ENCODE measurements around the gene FLRT1.

The FLRT1 gene

GRCh38 chr11:64059339-64060140, 23.8 kb downstream of the FLRT1 start:
- no peak for DNase-seq (ENCODE audit: low read depth in 1 of 2, low spot score in 1 of 2)
- no peak for TF ChIP-seq POLR2AphosphoS5 (IDR thresholded peaks at IDR 0.05; ENCODE audit: low read depth)
- TF ChIP-seq, protein P1, sequence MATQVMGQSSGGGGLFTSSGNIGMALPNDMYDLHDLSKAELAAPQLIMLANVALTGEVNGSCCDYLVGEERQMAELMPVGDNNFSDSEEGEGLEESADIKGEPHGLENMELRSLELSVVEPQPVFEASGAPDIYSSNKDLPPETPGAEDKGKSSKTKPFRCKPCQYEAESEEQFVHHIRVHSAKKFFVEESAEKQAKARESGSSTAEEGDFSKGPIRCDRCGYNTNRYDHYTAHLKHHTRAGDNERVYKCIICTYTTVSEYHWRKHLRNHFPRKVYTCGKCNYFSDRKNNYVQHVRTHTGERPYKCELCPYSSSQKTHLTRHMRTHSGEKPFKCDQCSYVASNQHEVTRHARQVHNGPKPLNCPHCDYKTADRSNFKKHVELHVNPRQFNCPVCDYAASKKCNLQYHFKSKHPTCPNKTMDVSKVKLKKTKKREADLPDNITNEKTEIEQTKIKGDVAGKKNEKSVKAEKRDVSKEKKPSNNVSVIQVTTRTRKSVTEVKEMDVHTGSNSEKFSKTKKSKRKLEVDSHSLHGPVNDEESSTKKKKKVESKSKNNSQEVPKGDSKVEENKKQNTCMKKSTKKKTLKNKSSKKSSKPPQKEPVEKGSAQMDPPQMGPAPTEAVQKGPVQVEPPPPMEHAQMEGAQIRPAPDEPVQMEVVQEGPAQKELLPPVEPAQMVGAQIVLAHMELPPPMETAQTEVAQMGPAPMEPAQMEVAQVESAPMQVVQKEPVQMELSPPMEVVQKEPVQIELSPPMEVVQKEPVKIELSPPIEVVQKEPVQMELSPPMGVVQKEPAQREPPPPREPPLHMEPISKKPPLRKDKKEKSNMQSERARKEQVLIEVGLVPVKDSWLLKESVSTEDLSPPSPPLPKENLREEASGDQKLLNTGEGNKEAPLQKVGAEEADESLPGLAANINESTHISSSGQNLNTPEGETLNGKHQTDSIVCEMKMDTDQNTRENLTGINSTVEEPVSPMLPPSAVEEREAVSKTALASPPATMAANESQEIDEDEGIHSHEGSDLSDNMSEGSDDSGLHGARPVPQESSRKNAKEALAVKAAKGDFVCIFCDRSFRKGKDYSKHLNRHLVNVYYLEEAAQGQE (IDR thresholded peaks at IDR 0.05; ENCODE audit: insufficient replicate concordance, low read depth): no peak
- no peak for TF ChIP-seq SPI1 (IDR thresholded peaks at IDR 0.05; ENCODE audit: borderline replicate concordance, low read depth)
- TF ChIP-seq GABPA (IDR thresholded peaks at IDR 0.05; ENCODE audit: low read depth): no peak
- no peak for TF ChIP-seq CTCF (IDR thresholded peaks at IDR 0.05; ENCODE audit: insufficient read depth, low read length)
- Histone ChIP-seq H3K27me3 (ENCODE audit: insufficient read depth, poor library complexity, severe bottlenecking) (no peaks in the 10 kb centered on the region), H3K4me3 (replicated peaks; ENCODE audit: insufficient read depth, low read length) (no peak overlapping the region), H3K27ac (replicated peaks) (no peak overlapping the region)

DNA sequence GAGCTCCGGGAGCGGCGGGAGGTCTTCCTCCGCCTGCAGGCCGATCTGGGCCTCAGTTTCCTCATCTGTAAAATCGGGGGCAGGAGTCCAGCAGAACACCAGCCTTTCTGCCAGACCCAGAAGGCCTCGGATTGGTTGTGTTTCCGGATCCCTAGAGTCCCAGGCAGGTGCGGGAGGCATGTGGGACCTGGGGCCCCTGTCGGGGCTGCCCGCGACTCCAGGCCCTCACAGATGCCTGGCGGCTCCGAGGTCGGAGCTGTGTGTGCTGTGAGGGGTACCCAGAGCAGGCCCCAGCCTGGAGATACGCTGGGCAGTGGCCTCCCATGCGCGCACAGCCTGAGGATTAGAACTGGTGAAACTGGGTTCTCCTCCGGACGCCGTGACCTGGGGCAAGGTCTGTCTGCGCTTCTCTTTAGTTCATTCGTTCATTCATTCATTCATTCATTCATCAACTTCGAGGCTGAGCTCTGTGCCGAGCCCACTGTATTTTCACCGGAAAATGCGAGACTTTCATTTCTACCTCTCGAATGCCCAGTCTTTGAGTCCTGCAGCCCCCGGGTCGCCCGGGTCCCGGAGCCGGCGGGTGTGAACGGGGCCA, 24.6 kb downstream of the FLRT1 start:
- Histone ChIP-seq H3K4me3 (replicated peaks; ENCODE audit: insufficient read depth, low read length) (no peak overlapping the region), H3K27me3 (ENCODE audit: insufficient read depth, poor library complexity, severe bottlenecking) (no peaks in the 10 kb centered on the region)

More for the DNA sequence above, 24.6 kb downstream of the FLRT1 start:
- TF ChIP-seq, protein P1 (IDR thresholded peaks at IDR 0.05; ENCODE audit: insufficient replicate concordance, low read depth): no peak
- TF ChIP-seq SPI1 (IDR thresholded peaks at IDR 0.05; ENCODE audit: borderline replicate concordance, low read depth) (no peak), CTCF (IDR thresholded peaks at IDR 0.05; ENCODE audit: insufficient read depth, low read length) (no peak), GABPA (IDR thresholded peaks at IDR 0.05; ENCODE audit: low read depth) (no peak)
- no peak for DNase-seq (ENCODE audit: low read depth in 1 of 2, low spot score in 1 of 2)
- H3K27ac ChIP-seq (replicated peaks): no peak overlapping the region
